K562 (cell line): ENCODE data around the gene RBM34. TPM values are rescaled to one million over a fixed set of nuclear protein-coding genes. Genes with fewer than 3 reads are reported as not detected.

Experiments
- BDP1 ChIP-seq: IDR thresholded peaks from 3 replicates; pipeline ENCODE4 v1.6.1; 2011; ENCODE audit not compliant: insufficient read length, insufficient read depth
- BRF2 ChIP-seq: IDR thresholded peaks from 3 replicates; pipeline ENCODE4 v1.6.1; 2011; ENCODE audit warnings: borderline replicate concordance, mild to moderate bottlenecking; ENCODE audit not compliant: insufficient read length, insufficient read depth
- CHD4 ChIP-seq: fragments of 200-600 bp; sonication (generic); IDR thresholded peaks from 3 replicates; pipeline ENCODE4 v1.6.1; 2012; ENCODE audit warnings: low read depth, mild to moderate bottlenecking, mixed read lengths, low read length, inconsistent platforms; ENCODE audit not compliant: insufficient read depth, insufficient replicate concordance, poor library complexity, severe bottlenecking
- NCOA6 ChIP-seq: fragments of 450-650 bp; IDR thresholded peaks from 2 replicates; pipeline ENCODE4 v1.6.1; 2017; ENCODE audit warnings: mild to moderate bottlenecking
- NFYB ChIP-seq: IDR thresholded peaks from 2 replicates; pipeline ENCODE4 v1.6.1; 2011; ENCODE audit warnings: mild to moderate bottlenecking, moderate library complexity; ENCODE audit not compliant: insufficient read length; ENCODE audit errors: extremely low read depth
- POLR2H ChIP-seq: IDR thresholded peaks from 2 replicates; pipeline ENCODE4 v1.6.1; 2016; ENCODE audit warnings: missing genetic modification characterization, low read depth, mild to moderate bottlenecking, control low read depth, missing compliant biosample characterization, moderate library complexity
- POU5F1 ChIP-seq: fragments of 150-350 bp; IDR thresholded peaks from 2 replicates; pipeline ENCODE4 v1.6.1; 2014; ENCODE audit warnings: borderline replicate concordance, low read length, low read depth, mild to moderate bottlenecking; ENCODE audit not compliant: partially characterized antibody
- RAD21 ChIP-seq, 2 experiments: fragments of 250-450 bp in 1 of 2; fragments of 450-650 bp in 1 of 2; sonication (Bioruptor Pico) in 1 of 2; formaldehyde crosslinking in 1 of 2; IDR thresholded peaks in 1 of 2; conservative IDR thresholded peaks in 1 of 2; 2 replicates each; pipeline versions ENCODE4 v1.4.0 to v1.8.0; 2020 to 2022; ENCODE audit warnings: mild to moderate bottlenecking in 2 of 2, moderate library complexity in 1 of 2
- RB1 ChIP-seq: fragments of 450-650 bp; IDR thresholded peaks from 2 replicates; pipeline ENCODE4 v1.6.1; 2017; ENCODE audit warnings: low read depth, mild to moderate bottlenecking
- SOX6 ChIP-seq: fragments of 450-650 bp; IDR thresholded peaks from 2 replicates; pipeline ENCODE4 v1.6.1; 2014; ENCODE audit warnings: mild to moderate bottlenecking
- TCF3 ChIP-seq: sonication (generic); formaldehyde crosslinking; IDR thresholded peaks from 2 replicates; pipeline ENCODE4 v1.4.0; 2020; ENCODE audit warnings: mild to moderate bottlenecking, missing genetic modification reagents
- TOE1 ChIP-seq, 2 experiments: fragments of 450-650 bp in 1 of 2; sonication (generic) in 1 of 2; formaldehyde crosslinking in 1 of 2; IDR thresholded peaks; 2 replicates each; pipeline versions ENCODE4 v1.7.1 to v1.8.0; 2016 to 2022; ENCODE audit warnings: borderline replicate concordance in 2 of 2, mild to moderate bottlenecking in 2 of 2, antibody characterized with exemption in 1 of 2, inconsistent platforms in 1 of 2, low read depth in 1 of 2, missing genetic modification reagents in 1 of 2, moderate library complexity in 1 of 2
- ZKSCAN3 ChIP-seq: fragments of 250-450 bp; sonication (Bioruptor Pico); IDR thresholded peaks from 2 replicates; pipeline ENCODE4 v1.4.0; 2020
- ZNF57 ChIP-seq: fragments of 450-650 bp; formaldehyde crosslinking; IDR thresholded peaks from 2 replicates; pipeline ENCODE4 v1.4.0; 2020; ENCODE audit warnings: mild to moderate bottlenecking, moderate library complexity
- ZNF644 ChIP-seq: fragments of 200-800 bp; sonication (Bioruptor generic); IDR thresholded peaks from 2 replicates; pipeline ENCODE4 v1.6.1; 2016; ENCODE audit warnings: low read depth, missing genetic modification characterization, missing compliant biosample characterization
- ZNF695 ChIP-seq: fragments of 450-650 bp; formaldehyde crosslinking; IDR thresholded peaks from 2 replicates; pipeline ENCODE4 v1.4.0; 2020; ENCODE audit warnings: mild to moderate bottlenecking, moderate library complexity
- polyA plus RNA-seq, 8 experiments: library from polyadenylated mRNA; depleted of rRNA in 4 of 8; stranded (reverse) in 5 of 8; unstranded in 3 of 8; fragments of >200 nt; fragmentation: Nextera tagmentation in 2 of 8; fragmentation: Illumina TruSeq in 1 of 8; extraction: Ambion mirVana in 2 of 8; extraction: Trizol in 1 of 8; gene quantifications; 2 replicates each; pipeline versions ENCODE4 v1.2.1 to v1.2.3, GENCODE V29; 2011 to 2014; ENCODE audit warnings: inconsistent platforms in 1 of 8, missing spikeins in 1 of 8
- total RNA-seq, 7 experiments: library from RNA; depleted of rRNA in 6 of 7; stranded (reverse); fragments of >200 nt in 6 of 7; fragmentation: Illumina TruSeq in 2 of 7; extraction: Trizol in 2 of 7; gene quantifications; 2 replicates each; pipeline versions ENCODE4 v1.2.1 to v1.2.3, GENCODE V29; 2011 to 2021; ENCODE audit warnings: low replicate concordance in 1 of 7
- TF ChIP-seq, protein P1 (sequence below): fragments of 450-650 bp; IDR thresholded peaks from 2 replicates; pipeline ENCODE4 v1.6.1; 2018; ENCODE audit warnings: mild to moderate bottlenecking, low read depth; ENCODE audit not compliant: partially characterized antibody
- TF ChIP-seq, protein P2 (sequence below): fragments of 250-450 bp; sonication (Bioruptor Pico); IDR thresholded peaks from 2 replicates; pipeline ENCODE4 v1.8.0; 2022; ENCODE audit warnings: inconsistent platforms, mild to moderate bottlenecking, moderate library complexity, borderline replicate concordance
- TF ChIP-seq, protein P3 (sequence below): fragments of 450-650 bp; IDR thresholded peaks from 2 replicates; pipeline ENCODE4 v1.7.1; 2018; ENCODE audit warnings: mild to moderate bottlenecking, low read depth; ENCODE audit not compliant: partially characterized antibody

RBM34 gene
- total and polyA plus RNA-seq, 9 of the 15 experiments (the other 6 are each of a cell fraction or from before 2014, with no cell fraction given), result 64.0 to 178 (median 124) TPM

GRCh38 chr1:235128456-235129328, 32.4 kb downstream of the RBM34 start, which contains the start of gene TOMM20 (continued):
- TF ChIP-seq TOE1 (IDR thresholded peaks at IDR 0.05; ENCODE audit: borderline replicate concordance), result peak; percentile 98
- TF ChIP-seq TOE1 (CRISPR knock-in tag; IDR thresholded peaks at IDR 0.05; ENCODE audit: borderline replicate concordance, low read depth), result peak; percentile 84
- peak; percentile 88 for TF ChIP-seq POLR2H
- peak; percentile 43; the same call in 1 of the 2 replicates for TF ChIP-seq TCF3 (CRISPR knock-in tag)
- TF ChIP-seq CHD4, result no peak
- TF ChIP-seq, protein P1, sequence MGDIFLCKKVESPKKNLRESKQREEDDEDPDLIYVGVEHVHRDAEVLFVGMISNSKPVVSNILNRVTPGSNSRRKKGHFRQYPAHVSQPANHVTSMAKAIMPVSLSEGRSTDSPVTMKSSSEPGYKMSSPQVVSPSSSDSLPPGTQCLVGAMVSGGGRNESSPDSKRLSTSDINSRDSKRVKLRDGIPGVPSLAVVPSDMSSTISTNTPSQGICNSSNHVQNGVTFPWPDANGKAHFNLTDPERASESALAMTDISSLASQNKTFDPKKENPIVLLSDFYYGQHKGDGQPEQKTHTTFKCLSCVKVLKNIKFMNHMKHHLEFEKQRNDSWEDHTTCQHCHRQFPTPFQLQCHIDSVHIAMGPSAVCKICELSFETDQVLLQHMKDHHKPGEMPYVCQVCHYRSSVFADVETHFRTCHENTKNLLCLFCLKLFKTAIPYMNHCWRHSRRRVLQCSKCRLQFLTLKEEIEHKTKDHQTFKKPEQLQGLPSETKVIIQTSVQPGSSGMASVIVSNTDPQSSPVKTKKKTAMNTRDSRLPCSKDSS, result no peak
- TF ChIP-seq ZNF644 (tag), result peak; percentile 80
- TF ChIP-seq BRF2, result no peak
- peak; percentile 86; the same call in 1 of the 2 replicates for TF ChIP-seq RB1
- TF ChIP-seq BDP1, result no peak
- no peak for TF ChIP-seq ZNF695 (CRISPR knock-in tag)
- TF ChIP-seq, protein P2, sequence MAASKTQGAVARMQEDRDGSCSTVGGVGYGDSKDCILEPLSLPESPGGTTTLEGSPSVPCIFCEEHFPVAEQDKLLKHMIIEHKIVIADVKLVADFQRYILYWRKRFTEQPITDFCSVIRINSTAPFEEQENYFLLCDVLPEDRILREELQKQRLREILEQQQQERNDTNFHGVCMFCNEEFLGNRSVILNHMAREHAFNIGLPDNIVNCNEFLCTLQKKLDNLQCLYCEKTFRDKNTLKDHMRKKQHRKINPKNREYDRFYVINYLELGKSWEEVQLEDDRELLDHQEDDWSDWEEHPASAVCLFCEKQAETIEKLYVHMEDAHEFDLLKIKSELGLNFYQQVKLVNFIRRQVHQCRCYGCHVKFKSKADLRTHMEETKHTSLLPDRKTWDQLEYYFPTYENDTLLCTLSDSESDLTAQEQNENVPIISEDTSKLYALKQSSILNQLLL (CRISPR knock-in tag), result no peak
- TF ChIP-seq, protein P3, sequence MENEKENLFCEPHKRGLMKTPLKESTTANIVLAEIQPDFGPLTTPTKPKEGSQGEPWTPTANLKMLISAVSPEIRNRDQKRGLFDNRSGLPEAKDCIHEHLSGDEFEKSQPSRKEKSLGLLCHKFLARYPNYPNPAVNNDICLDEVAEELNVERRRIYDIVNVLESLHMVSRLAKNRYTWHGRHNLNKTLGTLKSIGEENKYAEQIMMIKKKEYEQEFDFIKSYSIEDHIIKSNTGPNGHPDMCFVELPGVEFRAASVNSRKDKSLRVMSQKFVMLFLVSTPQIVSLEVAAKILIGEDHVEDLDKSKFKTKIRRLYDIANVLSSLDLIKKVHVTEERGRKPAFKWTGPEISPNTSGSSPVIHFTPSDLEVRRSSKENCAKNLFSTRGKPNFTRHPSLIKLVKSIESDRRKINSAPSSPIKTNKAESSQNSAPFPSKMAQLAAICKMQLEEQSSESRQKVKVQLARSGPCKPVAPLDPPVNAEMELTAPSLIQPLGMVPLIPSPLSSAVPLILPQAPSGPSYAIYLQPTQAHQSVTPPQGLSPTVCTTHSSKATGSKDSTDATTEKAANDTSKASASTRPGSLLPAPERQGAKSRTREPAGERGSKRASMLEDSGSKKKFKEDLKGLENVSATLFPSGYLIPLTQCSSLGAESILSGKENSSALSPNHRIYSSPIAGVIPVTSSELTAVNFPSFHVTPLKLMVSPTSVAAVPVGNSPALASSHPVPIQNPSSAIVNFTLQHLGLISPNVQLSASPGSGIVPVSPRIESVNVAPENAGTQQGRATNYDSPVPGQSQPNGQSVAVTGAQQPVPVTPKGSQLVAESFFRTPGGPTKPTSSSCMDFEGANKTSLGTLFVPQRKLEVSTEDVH, result no peak
- peak; percentile 76; the same call in 1 of the 2 replicates for TF ChIP-seq SOX6
- no peak for TF ChIP-seq POU5F1
- TF ChIP-seq RAD21 (CRISPR knock-in tag; conservative IDR thresholded peaks at IDR 0.05 in 1 of 2, IDR thresholded peaks at IDR 0.05 in 1 of 2), result no peak
- TF ChIP-seq NCOA6, result peak; percentile 48
- TF ChIP-seq NFYB, result no peak
- no peak for TF ChIP-seq ZNF57 (CRISPR knock-in tag)
- TF ChIP-seq ZKSCAN3 (CRISPR knock-in tag), result no peak
